Spleen (tissue), 7 donors: ENCODE measurements around the gene SCP2.

Source experiments
- CTCF ChIP-seq, 11 experiments: fragments of 200-600 bp in 7 of 11; fragments of 450-650 bp in 4 of 11; sonication (generic) in 4 of 11; IDR thresholded peaks in 8 of 11; conservative IDR thresholded peaks in 3 of 11; 1 replicate in 7 of 11; 2 replicates in 4 of 11; pipeline versions ENCODE4 v1.4.0 to v1.8.0; 2016 to 2021; ENCODE audit warnings: antibody characterized with exemption in 11 of 11, inconsistent platforms in 4 of 11, mild to moderate bottlenecking in 1 of 11
- POLR2A ChIP-seq, 3 donors: fragments of 450-650 bp; IDR thresholded peaks; one replicate each; pipeline ENCODE4 v1.5.1; 2017; ENCODE audit warnings: antibody characterized with exemption in 3 of 3, mild to moderate bottlenecking in 1 of 3
- donor health status: DM: no; HTN: no; CAD: no; lungs with moderate emphysema.
- donor health status: DM: no; HTN: no; CAD: no.
- donor health status: DM: no; HTN: no; CAD: no.

GRCh38 chr1:52963101-52963500 lies 36.0 kb downstream of the SCP2 start:
- no peak for TF ChIP-seq CTCF (IDR thresholded peaks at IDR 0.05 in 8 of 11, conservative IDR thresholded peaks at IDR 0.05 in 3 of 11)
- TF ChIP-seq POLR2A (IDR thresholded peaks at IDR 0.05), result no peak
